ENCODE data around the gene PNMA8B. TPM values are rescaled to one million over a fixed set of nuclear protein-coding genes. Genes with fewer than 3 reads are reported as not detected.

PNMA8B gene
- polyA plus RNA-seq, 1 donor, result 1.7 TPM

GRCh38 chr19:46442808-46443450 lies 52.7 kb downstream of the PNMA8B start:
- no peak for DNase-seq
- no peaks in the 10 kb centered on the region for H3K27me3 ChIP-seq (ENCODE audit: control insufficient read depth, insufficient read depth, low read length)
- H3K4me3 ChIP-seq (ENCODE audit: low read length), result no peak overlapping the region
- H3K36me3 ChIP-seq (ENCODE audit: control insufficient read depth, insufficient read depth, low read length), result no peaks in the 10 kb centered on the region
- H3K4me1 ChIP-seq (ENCODE audit: control insufficient read depth, insufficient read depth, low read length), result no peaks in the 10 kb centered on the region
- 90% methylated on average over 3 of the region's 8 CpGs for WGBS (ENCODE audit: insufficient coverage, low lambda C conversion rate)
- no peak overlapping the region for H3K27ac ChIP-seq (ENCODE audit: low read length)
- no peaks in the 10 kb centered on the region for H3K9me3 ChIP-seq (ENCODE audit: control insufficient read depth, low read depth, low read length)

GRCh38 chr19:46441866-46442265 lies 53.8 kb downstream of the PNMA8B start:
- no CpG with 5 or more reads among the region's 1 CpG for WGBS (ENCODE audit: insufficient coverage, low lambda C conversion rate)

More at GRCh38 chr19:46441866-46442265, 53.8 kb downstream of the PNMA8B start:
- H3K9me3 ChIP-seq (ENCODE audit: control insufficient read depth, low read depth, low read length), result no peaks in the 10 kb centered on the region
- H3K4me3 ChIP-seq (ENCODE audit: low read length), result no peak overlapping the region
- no peaks in the 10 kb centered on the region for H3K36me3 ChIP-seq (ENCODE audit: control insufficient read depth, insufficient read depth, low read length)
- no peaks in the 10 kb centered on the region for H3K27me3 ChIP-seq (ENCODE audit: control insufficient read depth, insufficient read depth, low read length)
- H3K4me1 ChIP-seq (ENCODE audit: control insufficient read depth, insufficient read depth, low read length), result no peaks in the 10 kb centered on the region
- H3K27ac ChIP-seq (ENCODE audit: low read length), result no peak overlapping the region
- no peak for DNase-seq

Other genes with a start within 250 kb of the PNMA8B start
- gene HIF3A, start 198.8 kb downstream of the PNMA8B start, polyA plus RNA-seq, result 165 TPM
- 59.5 TPM for gene PPP5C, start 148.8 kb downstream of the PNMA8B start, polyA plus RNA-seq
- gene CCDC8, start 82.3 kb downstream of the PNMA8B start, polyA plus RNA-seq, result 44.8 TPM
- gene PNMA8C, start 66.9 kb downstream of the PNMA8B start, polyA plus RNA-seq, result 1.2 TPM
- gene PNMA8A, start 24.3 kb downstream of the PNMA8B start, polyA plus RNA-seq, result 6.0 TPM
- gene CALM3, start 105.5 kb upstream of the PNMA8B start, polyA plus RNA-seq, result 401 TPM
- gene PTGIR, start 129.2 kb upstream of the PNMA8B start, polyA plus RNA-seq, result 4.8 TPM
- gene GNG8, start 140.3 kb upstream of the PNMA8B start, polyA plus RNA-seq, result 4.6 TPM
- 13.7 TPM for gene DACT3, start 165.3 kb upstream of the PNMA8B start, polyA plus RNA-seq
- 44.5 TPM for gene PRKD2, start 221.2 kb upstream of the PNMA8B start, polyA plus RNA-seq

All from large intestine (tissue), 3 donors.